GM18505 (cell line): ENCODE measurements around the gene ARHGAP6.

Experiments used
- ATAC-seq: cut with Tn5 transposase; IDR thresholded peaks from one replicate; pipeline ENCODE4 v1.9.1; 2021; ENCODE audit not compliant: unreplicated experiment
- POLR2A ChIP-seq: IDR thresholded peaks from 4 replicates; pipeline ENCODE4 v1.6.1; 2011; ENCODE audit warnings: borderline replicate concordance; ENCODE audit not compliant: insufficient read depth, insufficient read length; ENCODE audit errors: extremely low read depth

Gene ARHGAP6

GRCh38 chrX:11423949-11424348 is 241.8 kb downstream of the ARHGAP6 start:
- no peak for ATAC-seq

GRCh38 chrX:11423362-11423818 is 242.3 kb downstream of the ARHGAP6 start:
- no peak for ATAC-seq
- TF ChIP-seq POLR2A, result no peak

More at GRCh38 chrX:11423949-11424348, 241.8 kb downstream of the ARHGAP6 start:
- TF ChIP-seq POLR2A, result no peak

GRCh38 chrX:11422525-11422857 is 243.2 kb downstream of the ARHGAP6 start:
- no peak for ATAC-seq
- TF ChIP-seq POLR2A, result no peak

GRCh38 chrX:11421805-11422524 is 243.8 kb downstream of the ARHGAP6 start:
- ATAC-seq, result no peak
- TF ChIP-seq POLR2A, result no peak

- no peak for ATAC-seq
- TF ChIP-seq POLR2A, result no peak
These were observed 244.9 kb downstream of the ARHGAP6 start for GRCh38 chrX:11420851-11421250.

GRCh38 chrX:11419102-11419501 is 246.6 kb downstream of the ARHGAP6 start:
- ATAC-seq, result no peak
- TF ChIP-seq POLR2A, result no peak

- no peak for ATAC-seq
- no peak for TF ChIP-seq POLR2A
These were observed 249.1 kb downstream of the ARHGAP6 start for GRCh38 chrX:11416600-11416999.

GRCh38 chrX:11414091-11414490 is 251.6 kb downstream of the ARHGAP6 start:
- TF ChIP-seq POLR2A, result no peak
- no peak for ATAC-seq

GRCh38 chrX:11412715-11413623 is 252.8 kb downstream of the ARHGAP6 start:
- no peak for ATAC-seq
- TF ChIP-seq POLR2A, result no peak

- no peak for TF ChIP-seq POLR2A
These were observed 255.8 kb downstream of the ARHGAP6 start for GRCh38 chrX:11409957-11410356.

GRCh38 chrX:11408783-11409182 is 256.9 kb downstream of the ARHGAP6 start:
- TF ChIP-seq POLR2A, result no peak
- no peak for ATAC-seq

More at GRCh38 chrX:11409957-11410356, 255.8 kb downstream of the ARHGAP6 start:
- ATAC-seq, result no peak

- ATAC-seq, result no peak
- TF ChIP-seq POLR2A, result no peak
These were observed 257.7 kb downstream of the ARHGAP6 start for GRCh38 chrX:11408109-11408405.

- ATAC-seq, result no peak
- TF ChIP-seq POLR2A, result no peak
These were observed 258.2 kb downstream of the ARHGAP6 start for GRCh38 chrX:11407331-11408108.
